AG08395 (cell line): ENCODE data around the gene DDC.
"Not testable (repeated sequence)": the region's sequence is repeated elsewhere in the genome, so short reads cannot be mapped to it uniquely, and the experiment has no call there.

Experiments
- DNase-seq: peaks from one replicate; pipeline ENCODE4 v3.0.0; 2012; ENCODE audit warnings: mixed read lengths, low spot score

The DDC gene

GRCh38 chr7:50589364-50589763 is 24.2 kb upstream of the DDC start:
- no peak for DNase-seq

GRCh38 chr7:50588937-50589336 is 23.7 kb upstream of the DDC start:
- DNase-seq, result no peak

GRCh38 chr7:50587737-50588136 is 22.5 kb upstream of the DDC start:
- DNase-seq, result no peak

GRCh38 chr7:50584793-50585408 is 19.7 kb upstream of the DDC start:
- DNase-seq, result no peak

GRCh38 chr7:50584386-50584785 is 19.2 kb upstream of the DDC start:
- no peak for DNase-seq

- DNase-seq, result not testable (repeated sequence)
Observed at GRCh38 chr7:50583295-50583694, 18.1 kb upstream of the DDC start.

- not testable (repeated sequence) for DNase-seq
Observed at GRCh38 chr7:50582271-50582670, 17.1 kb upstream of the DDC start.

GRCh38 chr7:50580666-50581065 is 15.5 kb upstream of the DDC start:
- DNase-seq, result not testable (repeated sequence)

GRCh38 chr7:50580057-50580456 is 14.9 kb upstream of the DDC start:
- no peak for DNase-seq

- not testable (repeated sequence) for DNase-seq
Observed at GRCh38 chr7:50578105-50578504, 12.9 kb upstream of the DDC start.

GRCh38 chr7:50577569-50577968 is 12.4 kb upstream of the DDC start:
- DNase-seq, result no peak

GRCh38 chr7:50576388-50576787 is 11.2 kb upstream of the DDC start:
- not testable (repeated sequence) for DNase-seq

- DNase-seq, result no peak
Observed at GRCh38 chr7:50567715-50568261, 2.6 kb upstream of the DDC start.

GRCh38 chr7:50565977-50566376 is 772 bp upstream of the DDC start:
- DNase-seq, result no peak

GRCh38 chr7:50565559-50565916 is 333 bp upstream of the DDC start:
- DNase-seq, result no peak

GRCh38 chr7:50564171-50564570 is 1.0 kb downstream of the DDC start:
- no peak for DNase-seq

- no peak for DNase-seq
Observed at GRCh38 chr7:50562136-50562535, 3.1 kb downstream of the DDC start.

GRCh38 chr7:50560865-50561351 is 4.3 kb downstream of the DDC start:
- DNase-seq, result no peak

GRCh38 chr7:50559881-50560280 is 5.3 kb downstream of the DDC start:
- no peak for DNase-seq

- DNase-seq, result no peak
Observed at GRCh38 chr7:50558294-50559053, 6.7 kb downstream of the DDC start.

- DNase-seq, result no peak
Observed at GRCh38 chr7:50557099-50557498, 8.1 kb downstream of the DDC start.

GRCh38 chr7:50556247-50556991 is 8.8 kb downstream of the DDC start:
- DNase-seq, result no peak
